ENCODE data around the gene FYN. TPM values are rescaled to one million over a fixed set of nuclear protein-coding genes. Genes with fewer than 3 reads are reported as not detected.

The FYN gene
- total RNA-seq, 1 donor from 2014 or later: 130 TPM

DNA sequence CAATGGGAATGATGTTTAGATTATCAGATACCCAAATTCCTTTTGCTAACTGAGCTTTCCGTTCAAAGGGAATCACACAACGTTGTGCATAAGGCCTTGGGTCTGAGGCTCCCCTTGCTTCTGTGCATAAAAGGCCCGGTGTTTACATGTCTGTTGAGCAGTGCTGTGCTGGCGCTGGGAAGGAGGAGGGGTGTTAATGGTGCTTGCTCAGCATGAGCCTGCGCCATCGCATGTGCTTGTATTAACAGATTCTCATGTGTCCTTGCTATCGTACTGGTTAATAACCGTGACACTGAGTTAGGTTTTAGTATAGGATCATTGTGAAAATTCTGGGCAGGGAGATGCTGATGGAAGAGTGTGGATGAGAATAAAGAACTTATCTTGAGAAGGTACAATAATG is 205.3 kb downstream of the FYN start:
- Histone ChIP-seq H3K9me3 (no peaks in the 10 kb centered on the region), H3K4me1 (peaks cover 44% of the 10 kb centered on the region), H3K27me3 (no peaks in the 10 kb centered on the region), H3K27ac (peak overlapping the region; percentile 65), H3K4me3 (no peak overlapping the region), H3K36me3 (no peaks in the 10 kb centered on the region)
- intact Hi-C loops (cut with DNase I): no loop called here
- no peak for DNase-seq (ENCODE audit: extremely low spot score in 2 of 2)
- TF ChIP-seq POLR2AphosphoS5 (IDR thresholded peaks at IDR 0.05; ENCODE audit: insufficient read depth in 1 of 2, low read depth in 1 of 2): no peak
- TF ChIP-seq POLR2A (IDR thresholded peaks at IDR 0.05): no peak
- TF ChIP-seq, protein P1, sequence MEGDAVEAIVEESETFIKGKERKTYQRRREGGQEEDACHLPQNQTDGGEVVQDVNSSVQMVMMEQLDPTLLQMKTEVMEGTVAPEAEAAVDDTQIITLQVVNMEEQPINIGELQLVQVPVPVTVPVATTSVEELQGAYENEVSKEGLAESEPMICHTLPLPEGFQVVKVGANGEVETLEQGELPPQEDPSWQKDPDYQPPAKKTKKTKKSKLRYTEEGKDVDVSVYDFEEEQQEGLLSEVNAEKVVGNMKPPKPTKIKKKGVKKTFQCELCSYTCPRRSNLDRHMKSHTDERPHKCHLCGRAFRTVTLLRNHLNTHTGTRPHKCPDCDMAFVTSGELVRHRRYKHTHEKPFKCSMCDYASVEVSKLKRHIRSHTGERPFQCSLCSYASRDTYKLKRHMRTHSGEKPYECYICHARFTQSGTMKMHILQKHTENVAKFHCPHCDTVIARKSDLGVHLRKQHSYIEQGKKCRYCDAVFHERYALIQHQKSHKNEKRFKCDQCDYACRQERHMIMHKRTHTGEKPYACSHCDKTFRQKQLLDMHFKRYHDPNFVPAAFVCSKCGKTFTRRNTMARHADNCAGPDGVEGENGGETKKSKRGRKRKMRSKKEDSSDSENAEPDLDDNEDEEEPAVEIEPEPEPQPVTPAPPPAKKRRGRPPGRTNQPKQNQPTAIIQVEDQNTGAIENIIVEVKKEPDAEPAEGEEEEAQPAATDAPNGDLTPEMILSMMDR (IDR thresholded peaks at IDR 0.05): no peak

DNA sequence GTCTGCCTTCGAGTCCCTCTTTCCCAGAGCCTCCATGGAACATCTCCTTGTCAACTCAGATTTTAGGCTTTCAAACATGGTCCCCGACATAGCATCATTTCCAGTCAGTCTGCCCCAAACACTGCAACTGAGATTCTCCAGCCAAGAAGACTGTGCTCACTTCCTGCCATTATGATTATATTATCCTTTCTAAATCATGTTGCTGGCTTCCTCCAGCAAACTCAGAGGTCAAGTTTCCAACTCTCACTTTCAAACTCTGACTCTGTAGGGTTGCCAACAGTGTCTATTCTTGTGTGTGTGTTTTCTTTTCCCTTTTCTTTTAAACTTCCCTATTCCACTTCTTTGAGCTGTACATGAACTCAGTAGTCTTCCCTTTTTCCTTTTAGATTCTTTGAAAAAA is 206.4 kb downstream of the FYN start:
- Histone ChIP-seq H3K27me3 (no peaks in the 10 kb centered on the region), H3K9me3 (no peaks in the 10 kb centered on the region), H3K4me1 (peaks cover 55% of the 10 kb centered on the region), H3K36me3 (no peaks in the 10 kb centered on the region), H3K27ac (peak overlapping the region; percentile 65), H3K4me3 (no peak overlapping the region)
- DNase-seq (ENCODE audit: extremely low spot score in 2 of 2): no peak
- TF ChIP-seq POLR2AphosphoS5 (IDR thresholded peaks at IDR 0.05; ENCODE audit: insufficient read depth in 1 of 2, low read depth in 1 of 2): peak in 1 of 2 donors; percentile 31
- TF ChIP-seq, protein P1 (IDR thresholded peaks at IDR 0.05): no peak
- intact Hi-C loops (cut with DNase I): no loop called here

DNA sequence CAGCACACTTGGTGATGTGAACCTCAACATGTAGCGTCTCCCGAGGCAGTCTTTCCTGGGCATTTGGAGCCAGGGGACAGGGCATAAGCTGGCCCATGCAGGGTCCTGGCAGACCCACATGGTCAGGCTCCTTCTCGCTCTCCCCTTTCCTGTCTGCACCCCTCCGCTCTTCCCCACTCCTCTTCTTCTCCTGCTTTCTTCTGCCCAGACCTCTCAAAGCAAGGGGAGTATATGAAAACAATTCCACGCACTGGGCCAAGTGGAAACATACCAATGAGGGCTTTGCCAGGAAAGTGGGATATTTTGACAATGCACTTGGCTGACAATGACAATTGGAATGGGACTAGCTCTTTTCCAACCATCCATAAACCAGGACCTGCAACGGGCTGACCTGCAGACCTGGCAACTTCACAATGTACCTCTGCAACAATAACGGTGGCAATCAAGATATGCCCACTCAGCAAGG is 208.7 kb downstream of the FYN start:
- no peaks in the 10 kb centered on the region for H3K27me3 ChIP-seq
- no peaks in the 10 kb centered on the region for H3K9me3 ChIP-seq
- TF ChIP-seq POLR2AphosphoS5 (IDR thresholded peaks at IDR 0.05; ENCODE audit: insufficient read depth in 1 of 2, low read depth in 1 of 2) (peak in 1 of 2 donors; percentile 75), POLR2A (IDR thresholded peaks at IDR 0.05) (no peak)
- TF ChIP-seq, protein P1 (IDR thresholded peaks at IDR 0.05): no peak
- intact Hi-C loops (cut with DNase I): loop anchor here (5.0 kb wide), 1 partner anchor 62 kb away; no protein-coding TSS in a partner anchor
- H3K27ac ChIP-seq: peak overlapping the region; percentile 80
- H3K4me1 ChIP-seq: peaks cover 62% of the 10 kb centered on the region
- no peaks in the 10 kb centered on the region for H3K36me3 ChIP-seq
- no peak overlapping the region for H3K4me3 ChIP-seq
- no peak for DNase-seq (ENCODE audit: extremely low spot score in 2 of 2)

DNA sequence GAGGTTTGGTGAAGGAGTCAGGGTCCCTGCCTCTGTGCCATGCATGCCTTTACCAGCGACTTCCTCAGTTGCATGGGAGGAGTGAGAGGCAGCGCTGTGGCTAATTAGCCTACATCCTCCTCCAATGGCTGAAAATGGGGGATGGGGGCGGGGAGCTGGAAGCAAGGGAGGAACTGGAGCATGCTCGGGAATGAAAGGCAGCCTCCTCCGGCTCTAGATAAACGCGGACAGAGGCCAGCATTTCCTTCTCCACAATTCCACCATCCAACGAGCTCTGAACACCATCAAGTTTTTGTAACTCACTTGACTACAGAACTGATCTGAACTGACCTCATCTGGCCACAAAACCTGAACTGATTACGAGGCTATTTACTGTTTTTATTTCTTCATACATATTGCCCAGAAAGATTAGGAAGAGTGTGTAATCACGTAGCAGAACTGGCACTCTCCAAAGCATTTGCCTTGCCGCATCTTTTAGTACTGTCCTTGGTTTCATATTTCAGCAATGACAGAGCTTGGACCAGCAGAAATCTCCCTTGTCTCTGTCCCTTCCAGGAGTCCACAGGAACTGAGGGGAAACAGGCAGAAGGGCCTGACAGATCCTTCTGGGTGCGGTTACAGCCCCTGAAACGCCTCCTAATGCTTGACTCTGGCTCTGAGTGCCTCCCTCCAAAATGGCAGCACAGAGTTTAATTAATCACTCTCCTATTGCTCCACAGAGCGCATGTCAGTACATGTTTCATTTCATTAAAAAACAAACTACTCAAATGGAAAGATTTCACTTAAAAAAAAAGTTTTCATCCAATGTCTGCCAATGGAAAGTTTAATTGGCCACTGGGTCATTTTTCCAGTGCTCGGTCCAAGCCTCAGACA is 209.3 kb downstream of the FYN start:
- intact Hi-C loops (cut with DNase I): loop anchor here (5.0 kb wide), 1 partner anchor 62 kb away; no protein-coding TSS in a partner anchor

More for the DNA sequence above, 209.3 kb downstream of the FYN start:
- TF ChIP-seq POLR2A (IDR thresholded peaks at IDR 0.05) (no peak), POLR2AphosphoS5 (IDR thresholded peaks at IDR 0.05; ENCODE audit: insufficient read depth in 1 of 2, low read depth in 1 of 2) (no peak)
- TF ChIP-seq, protein P1 (IDR thresholded peaks at IDR 0.05): no peak
- H3K27me3 ChIP-seq: no peaks in the 10 kb centered on the region
- H3K4me1 ChIP-seq: peaks cover 66% of the 10 kb centered on the region
- peak overlapping the region; percentile 80 for H3K27ac ChIP-seq
- H3K4me3 ChIP-seq: no peak overlapping the region
- H3K36me3 ChIP-seq: no peaks in the 10 kb centered on the region
- H3K9me3 ChIP-seq: no peaks in the 10 kb centered on the region
- no peak for DNase-seq (ENCODE audit: extremely low spot score in 2 of 2)

Measured in vagina (tissue), 2 donors.